T-helper 1 cell treated with Interleukin-12 subunit alpha and Interleukin-12 subunit beta and Interleukin-4 antibody, amounts not matched to agents 30 μg/mL and 1 μg/mL, for 36 hours (primary cell): ENCODE data around the gene SKAP1.

Source experiments
- H3K27ac Mint-ChIP-seq: one replicate; pipeline ENCODE4 v1.8.0; 2021; ENCODE audit warnings: mild to moderate bottlenecking, mixed read lengths
- H3K27me3 Mint-ChIP-seq: one replicate; pipeline ENCODE4 v1.8.0; 2021; ENCODE audit warnings: low read depth, mixed read lengths
- H3K36me3 Mint-ChIP-seq: one replicate; pipeline ENCODE4 v1.8.0; 2021; ENCODE audit warnings: low read depth, mixed read lengths
- H3K4me1 Mint-ChIP-seq: one replicate; pipeline ENCODE4 v1.8.0; 2021; ENCODE audit warnings: low read depth, mixed read lengths
- H3K4me3 Mint-ChIP-seq: one replicate; pipeline ENCODE4 v1.8.0; 2021; ENCODE audit warnings: mild to moderate bottlenecking, moderate library complexity, mixed read lengths
- H3K9me3 Mint-ChIP-seq: one replicate; pipeline ENCODE4 v1.8.0; 2021; ENCODE audit warnings: mixed read lengths

SKAP1 gene

GRCh38 chr17:48126532-48126850 lies 303.5 kb downstream of the SKAP1 start:
- Mint-ChIP-seq H3K36me3 (peaks cover 15% of the 10 kb centered on the region), H3K27ac (no peak overlapping the region), H3K4me1 (peaks cover 2% of the 10 kb centered on the region), H3K27me3 (no peaks in the 10 kb centered on the region), H3K9me3 (no peaks in the 10 kb centered on the region), H3K4me3 (no peak overlapping the region)

DNA sequence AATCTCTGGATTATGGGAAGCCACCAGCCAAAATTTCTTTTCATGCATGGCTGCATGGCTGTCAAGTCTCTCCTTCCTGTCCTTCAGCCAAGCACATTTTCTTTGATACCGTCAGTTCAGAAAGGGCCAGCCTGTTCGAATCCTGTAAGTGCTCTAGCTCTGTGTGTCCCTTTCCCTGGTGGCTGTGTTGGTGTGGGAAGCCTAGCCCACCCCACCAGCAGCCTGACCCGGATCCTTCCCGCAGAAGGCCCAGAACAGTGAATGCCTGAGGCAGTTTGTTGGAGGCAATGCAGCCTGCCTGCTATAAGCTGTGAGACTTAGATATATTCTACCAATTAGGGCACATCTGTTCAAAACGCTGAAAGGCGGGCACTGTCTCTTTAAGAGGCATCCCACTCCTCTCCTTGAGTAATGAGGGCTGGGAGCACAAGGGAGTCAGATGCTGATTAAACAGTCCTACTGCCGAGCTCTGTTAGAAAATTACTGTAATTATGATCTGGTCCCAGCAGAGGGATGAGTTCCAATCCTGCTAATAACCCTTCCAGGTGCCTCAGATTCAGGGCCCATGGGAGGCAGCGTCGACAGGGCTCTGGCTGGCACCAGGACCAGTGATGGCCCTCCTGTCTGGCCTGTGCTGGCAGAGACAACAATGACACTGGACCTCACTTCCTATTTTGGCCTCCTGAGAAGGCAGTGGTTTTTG lies 304.0 kb downstream of the SKAP1 start:
- Mint-ChIP-seq H3K27me3 (no peaks in the 10 kb centered on the region), H3K4me1 (peaks cover 2% of the 10 kb centered on the region), H3K4me3 (no peak overlapping the region), H3K27ac (no peak overlapping the region), H3K36me3 (peaks cover 16% of the 10 kb centered on the region), H3K9me3 (no peaks in the 10 kb centered on the region)

DNA sequence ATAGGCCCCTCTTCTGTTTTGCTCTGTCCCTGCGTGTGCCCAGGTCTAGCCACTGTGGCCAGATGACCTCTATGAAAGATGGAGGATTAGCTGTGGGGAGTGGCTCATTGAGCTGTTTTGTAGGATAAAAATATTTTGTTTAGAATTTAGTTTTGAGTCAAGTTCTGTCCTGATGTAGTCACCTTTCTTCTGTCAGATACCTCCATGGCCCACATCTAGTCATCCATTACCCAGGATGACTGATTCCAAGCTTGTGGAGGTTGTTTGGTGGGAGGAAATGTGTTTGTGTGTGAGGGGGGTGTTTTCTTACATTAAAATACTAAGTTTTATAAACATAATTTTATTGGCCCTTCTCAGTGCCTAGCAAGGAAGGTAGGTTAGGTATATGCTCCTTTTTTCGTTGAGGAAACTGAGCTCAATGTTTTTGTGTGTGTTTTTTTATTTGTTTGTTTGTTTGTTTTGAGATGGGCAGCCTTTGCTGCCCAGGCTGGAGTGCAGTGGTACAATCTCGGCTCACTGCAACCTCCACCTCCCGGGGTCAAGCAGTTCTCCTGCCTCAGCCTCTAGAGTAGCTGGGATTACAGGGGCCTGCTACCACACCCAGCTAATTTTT lies 306.1 kb downstream of the SKAP1 start:
- H3K4me1 Mint-ChIP-seq, result peaks cover 2% of the 10 kb centered on the region
- H3K36me3 Mint-ChIP-seq, result peaks cover 19% of the 10 kb centered on the region
- H3K27me3 Mint-ChIP-seq, result no peaks in the 10 kb centered on the region
- no peaks in the 10 kb centered on the region for H3K9me3 Mint-ChIP-seq
- no peak overlapping the region for H3K27ac Mint-ChIP-seq
- H3K4me3 Mint-ChIP-seq, result no peak overlapping the region

GRCh38 chr17:48123111-48123510 lies 306.9 kb downstream of the SKAP1 start:
- H3K4me3 Mint-ChIP-seq, result no peak overlapping the region
- H3K27me3 Mint-ChIP-seq, result no peaks in the 10 kb centered on the region
- no peaks in the 10 kb centered on the region for H3K9me3 Mint-ChIP-seq
- peaks cover 22% of the 10 kb centered on the region for H3K36me3 Mint-ChIP-seq
- H3K27ac Mint-ChIP-seq, result no peak overlapping the region
- peaks cover 2% of the 10 kb centered on the region for H3K4me1 Mint-ChIP-seq

DNA sequence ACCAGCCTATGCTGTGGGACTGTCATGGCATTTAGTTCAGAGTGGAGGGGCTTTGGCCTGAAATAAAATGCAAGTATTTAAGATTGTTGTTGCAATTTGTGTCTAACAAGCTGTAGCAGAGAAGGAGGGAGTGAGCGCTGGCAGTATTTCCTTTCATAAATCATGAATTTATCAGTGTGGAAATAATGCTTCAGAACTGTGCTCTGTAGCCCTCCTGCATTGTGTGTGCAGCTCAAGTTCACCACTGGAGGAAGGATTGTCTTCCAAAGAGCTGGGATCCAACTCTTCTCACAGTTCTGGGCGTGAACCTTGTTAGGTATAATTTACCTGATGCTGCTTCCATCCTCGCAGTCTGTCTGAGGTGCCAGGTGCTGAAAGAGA lies 307.4 kb downstream of the SKAP1 start:
- no peak overlapping the region for H3K27ac Mint-ChIP-seq
- H3K27me3 Mint-ChIP-seq, result no peaks in the 10 kb centered on the region
- H3K9me3 Mint-ChIP-seq, result no peaks in the 10 kb centered on the region
- H3K4me1 Mint-ChIP-seq, result peaks cover 2% of the 10 kb centered on the region
- H3K36me3 Mint-ChIP-seq, result peaks cover 20% of the 10 kb centered on the region
- no peak overlapping the region for H3K4me3 Mint-ChIP-seq

DNA sequence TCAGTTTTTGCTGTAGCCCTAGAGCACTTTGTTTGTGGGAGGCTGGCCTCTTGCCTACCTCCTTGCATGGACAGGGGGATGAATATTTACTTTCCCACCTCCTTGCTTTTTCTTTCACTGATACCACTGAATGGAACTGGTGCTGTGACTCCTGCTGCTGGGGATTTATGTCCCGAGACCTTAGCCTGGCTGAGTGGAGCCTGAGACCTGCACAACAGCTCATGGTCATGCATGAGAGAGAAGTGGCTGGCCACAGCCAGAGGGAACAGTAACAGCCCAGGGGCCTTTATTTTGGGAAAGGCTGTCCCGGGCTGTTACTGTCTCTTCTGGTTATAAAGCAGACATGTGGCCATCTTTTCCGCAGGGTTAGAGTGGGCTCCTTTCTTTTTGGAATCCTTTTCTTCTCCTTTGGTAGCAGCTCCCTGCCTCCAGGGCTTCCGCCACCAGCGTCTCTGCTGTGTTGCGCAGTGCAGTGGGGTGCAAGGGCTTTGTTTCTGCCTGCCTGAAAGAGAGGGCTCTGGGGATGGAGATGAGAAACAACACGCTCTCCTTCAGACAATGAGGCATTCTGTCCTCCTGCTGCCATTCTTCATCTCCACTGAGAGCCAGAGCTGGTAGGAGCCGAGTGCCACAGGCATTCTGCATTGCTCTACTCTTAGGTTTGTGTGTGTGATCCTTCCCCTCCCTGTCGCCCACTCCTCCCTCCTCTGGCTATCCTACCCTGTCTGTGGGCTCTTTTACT lies 307.9 kb downstream of the SKAP1 start:
- peaks cover 2% of the 10 kb centered on the region for H3K4me1 Mint-ChIP-seq
- peaks cover 20% of the 10 kb centered on the region for H3K36me3 Mint-ChIP-seq
- no peaks in the 10 kb centered on the region for H3K27me3 Mint-ChIP-seq
- H3K4me3 Mint-ChIP-seq, result no peak overlapping the region
- no peaks in the 10 kb centered on the region for H3K9me3 Mint-ChIP-seq
- H3K27ac Mint-ChIP-seq, result no peak overlapping the region

DNA sequence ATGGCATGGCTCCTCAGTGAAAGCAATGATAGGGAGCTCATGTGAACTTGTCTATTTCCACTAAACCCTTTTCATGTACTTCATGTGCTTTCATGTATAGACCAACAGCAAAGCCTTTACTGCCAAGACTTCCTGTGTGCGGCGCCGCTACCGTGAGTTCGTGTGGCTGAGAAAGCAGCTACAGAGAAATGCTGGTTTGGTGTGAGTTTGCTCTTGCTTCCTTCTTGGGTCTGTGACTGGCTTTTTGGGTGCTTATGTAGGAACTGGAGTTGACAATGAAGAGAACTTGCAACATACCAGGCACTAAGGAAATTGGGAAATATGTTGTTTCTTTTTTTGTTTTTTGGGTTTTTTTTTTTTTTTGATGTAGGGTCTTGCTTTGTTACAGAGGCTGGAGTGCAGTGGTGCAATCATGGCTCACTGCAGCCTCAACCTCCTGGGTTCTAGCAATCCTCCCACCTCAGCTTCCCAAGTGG lies 316.8 kb downstream of the SKAP1 start:
- peak overlapping the region; percentile 81 for H3K27ac Mint-ChIP-seq
- H3K4me1 Mint-ChIP-seq, result peaks cover 33% of the 10 kb centered on the region
- H3K36me3 Mint-ChIP-seq, result peaks cover 15% of the 10 kb centered on the region
- H3K9me3 Mint-ChIP-seq, result no peaks in the 10 kb centered on the region
- peak overlapping the region; percentile 22 for H3K4me3 Mint-ChIP-seq
- H3K27me3 Mint-ChIP-seq, result no peaks in the 10 kb centered on the region

DNA sequence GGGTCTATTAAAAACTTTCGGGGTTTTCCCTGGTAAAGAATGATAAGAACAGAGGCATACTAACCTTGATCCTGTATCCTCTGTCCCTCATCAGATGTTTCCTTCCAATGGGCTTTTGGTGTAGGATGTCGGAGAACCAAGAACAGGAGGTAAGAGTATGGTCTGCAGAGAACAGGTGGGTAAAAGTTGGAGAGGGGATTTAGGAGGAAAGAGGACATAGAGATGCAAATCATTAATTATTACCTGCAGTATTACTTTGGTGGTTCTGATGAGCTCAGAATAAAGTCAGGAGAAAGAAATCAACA lies 318.1 kb downstream of the SKAP1 start:
- no peaks in the 10 kb centered on the region for H3K27me3 Mint-ChIP-seq
- peak overlapping the region; percentile 8 for H3K4me3 Mint-ChIP-seq

GRCh38 chr17:48110761-48111160 lies 319.3 kb downstream of the SKAP1 start:
- Mint-ChIP-seq H3K4me1 (peaks cover 45% of the 10 kb centered on the region), H3K27ac (peak overlapping the region; percentile 59), H3K27me3 (no peaks in the 10 kb centered on the region), H3K36me3 (peaks cover 15% of the 10 kb centered on the region), H3K4me3 (peak overlapping the region; percentile 21), H3K9me3 (no peaks in the 10 kb centered on the region)

More for the DNA sequence above, 318.1 kb downstream of the SKAP1 start:
- peaks cover 41% of the 10 kb centered on the region for H3K4me1 Mint-ChIP-seq
- peak overlapping the region; percentile 77 for H3K27ac Mint-ChIP-seq
- no peaks in the 10 kb centered on the region for H3K9me3 Mint-ChIP-seq
- H3K36me3 Mint-ChIP-seq, result peaks cover 15% of the 10 kb centered on the region

DNA sequence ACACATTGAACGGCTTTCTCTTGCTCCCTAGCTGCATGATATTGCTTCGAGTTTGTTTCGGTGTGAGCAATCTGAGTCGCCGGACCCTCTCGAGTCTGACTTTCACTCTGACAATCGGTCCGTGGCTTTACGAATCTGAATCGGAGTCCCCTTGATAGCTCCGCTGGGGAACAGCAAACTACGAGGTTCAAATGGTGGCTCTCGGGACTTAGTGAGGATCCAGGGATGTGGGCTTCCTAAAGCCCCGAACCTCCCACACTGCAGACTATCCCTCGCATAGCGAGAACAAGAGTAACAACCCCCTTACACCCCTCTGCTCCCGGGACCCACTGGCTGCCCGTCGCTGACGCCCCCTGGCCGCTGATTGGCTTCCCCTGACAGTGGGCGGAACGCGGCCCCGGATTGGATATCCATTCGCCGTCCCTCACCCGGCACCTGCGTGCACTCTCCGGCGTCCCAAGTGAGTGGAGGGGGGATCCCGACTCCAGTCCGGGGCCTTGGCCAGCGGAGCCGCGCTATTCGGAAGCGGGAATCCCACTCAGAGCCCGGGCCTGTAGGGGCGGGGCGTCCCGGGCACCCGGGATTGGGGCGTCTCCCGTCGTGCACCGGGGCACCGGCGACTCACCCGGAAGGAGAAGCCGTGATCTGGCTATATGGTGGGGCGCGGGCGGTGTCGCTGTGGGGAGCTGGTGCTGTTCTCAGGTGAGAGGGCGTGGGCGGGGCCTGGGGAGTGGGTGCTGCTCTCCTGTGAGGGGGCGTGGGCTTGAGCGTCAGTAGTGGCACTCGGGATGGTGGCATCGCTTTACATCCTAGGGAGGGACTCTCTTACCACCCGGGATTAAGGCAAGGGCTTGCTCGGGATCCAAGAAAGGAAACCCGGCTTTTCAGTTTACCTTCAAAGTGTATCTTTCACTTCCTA lies 322.6 kb downstream of the SKAP1 start, which contains the start of gene SNX11:
TSS of gene SNX11 (plus strand) at position 630 of the 919 bp plus-strand sequence. CDS start 4,278 bp downstream, outside the sequence.
- peaks cover 9% of the 10 kb centered on the region for H3K36me3 Mint-ChIP-seq
- H3K27ac Mint-ChIP-seq, result peak within 1 kb of the TSS; percentile 96
- H3K4me1 Mint-ChIP-seq, result peaks cover 55% of the 10 kb centered on the region
- H3K4me3 Mint-ChIP-seq, result peak within 1 kb of the TSS; percentile 99
- H3K27me3 Mint-ChIP-seq, result no peaks in the 10 kb centered on the region
- H3K9me3 Mint-ChIP-seq, result peaks cover 8% of the 10 kb centered on the region

DNA sequence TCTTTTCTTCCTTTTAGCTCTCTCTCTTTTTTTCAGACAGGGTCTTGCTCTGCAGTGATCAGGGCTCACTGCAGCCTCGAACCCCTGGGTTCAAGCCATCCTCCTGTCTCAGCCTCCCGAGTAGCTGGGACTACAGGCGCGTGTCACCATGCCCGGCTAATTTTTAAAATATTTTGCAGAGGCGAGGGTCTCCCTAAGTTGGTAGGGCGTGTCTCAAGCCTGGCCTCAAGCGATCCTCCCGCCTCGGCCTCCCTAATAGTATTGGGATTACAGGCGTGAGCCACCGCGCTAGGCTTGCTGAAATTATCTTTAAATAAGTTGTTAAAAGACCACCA lies 323.2 kb downstream of the SKAP1 start:
- Mint-ChIP-seq H3K27ac (peak overlapping the region; percentile 96), H3K9me3 (peaks cover 8% of the 10 kb centered on the region), H3K27me3 (no peaks in the 10 kb centered on the region), H3K4me1 (peaks cover 52% of the 10 kb centered on the region), H3K4me3 (peak overlapping the region; percentile 99), H3K36me3 (peaks cover 6% of the 10 kb centered on the region)

GRCh38 chr17:48104440-48104839 lies 325.6 kb downstream of the SKAP1 start:
- Mint-ChIP-seq H3K36me3 (peaks cover 5% of the 10 kb centered on the region), H3K4me3 (peak overlapping the region; percentile 5), H3K27ac (no peak overlapping the region), H3K27me3 (no peaks in the 10 kb centered on the region), H3K4me1 (peaks cover 50% of the 10 kb centered on the region), H3K9me3 (peaks cover 8% of the 10 kb centered on the region)

GRCh38 chr17:48102798-48103715 lies 327.0 kb downstream of the SKAP1 start:
- peak overlapping the region; percentile 38 for H3K4me3 Mint-ChIP-seq
- H3K27ac Mint-ChIP-seq, result peak overlapping the region; percentile 78
- peaks cover 43% of the 10 kb centered on the region for H3K4me1 Mint-ChIP-seq
- peaks cover 8% of the 10 kb centered on the region for H3K9me3 Mint-ChIP-seq
- no peaks in the 10 kb centered on the region for H3K27me3 Mint-ChIP-seq
- H3K36me3 Mint-ChIP-seq, result peaks cover 5% of the 10 kb centered on the region
